Measurements from ENCODE around the gene NAV1.

DNA sequence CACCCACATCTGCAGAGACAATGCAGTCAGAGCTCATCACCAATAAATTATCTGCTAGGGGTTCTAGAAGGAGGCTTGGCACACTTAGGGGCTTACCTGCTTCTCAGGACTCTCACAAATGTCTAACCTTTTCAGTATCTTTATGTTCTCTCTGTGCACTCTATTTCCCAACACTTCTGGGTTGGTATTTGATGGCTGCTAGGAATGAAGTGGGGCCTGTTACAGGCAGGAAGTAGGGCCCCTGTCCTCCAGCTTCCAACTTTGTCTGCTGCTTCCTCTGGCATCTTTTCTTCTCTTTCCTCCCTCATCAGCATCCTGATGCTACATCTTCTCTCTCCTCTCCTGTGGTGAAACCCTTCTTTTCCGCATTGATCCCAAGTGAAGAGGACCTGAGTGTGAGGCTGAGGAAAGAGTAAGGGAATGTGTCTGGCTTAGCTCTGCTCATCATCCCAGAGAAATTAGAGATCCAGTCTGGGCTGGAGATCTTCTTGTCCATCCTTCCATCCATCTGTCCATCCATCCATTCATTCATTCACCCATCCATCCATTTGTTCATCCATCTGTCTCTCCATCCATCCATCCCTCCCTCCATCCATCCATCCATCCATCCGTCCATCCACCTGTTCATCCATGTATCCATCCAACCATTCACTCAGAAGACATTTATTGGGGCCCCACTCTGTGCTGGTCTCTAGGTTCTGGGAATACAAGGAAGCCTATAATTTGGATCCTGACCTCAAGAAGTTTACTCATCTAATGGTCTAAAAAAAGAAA is 29.1 kb upstream of the NAV1 start:
- TF ChIP-seq EZH2 (IDR thresholded peaks at IDR 0.05; ENCODE audit: low read depth) = no peak
- TF ChIP-seq, protein P1, sequence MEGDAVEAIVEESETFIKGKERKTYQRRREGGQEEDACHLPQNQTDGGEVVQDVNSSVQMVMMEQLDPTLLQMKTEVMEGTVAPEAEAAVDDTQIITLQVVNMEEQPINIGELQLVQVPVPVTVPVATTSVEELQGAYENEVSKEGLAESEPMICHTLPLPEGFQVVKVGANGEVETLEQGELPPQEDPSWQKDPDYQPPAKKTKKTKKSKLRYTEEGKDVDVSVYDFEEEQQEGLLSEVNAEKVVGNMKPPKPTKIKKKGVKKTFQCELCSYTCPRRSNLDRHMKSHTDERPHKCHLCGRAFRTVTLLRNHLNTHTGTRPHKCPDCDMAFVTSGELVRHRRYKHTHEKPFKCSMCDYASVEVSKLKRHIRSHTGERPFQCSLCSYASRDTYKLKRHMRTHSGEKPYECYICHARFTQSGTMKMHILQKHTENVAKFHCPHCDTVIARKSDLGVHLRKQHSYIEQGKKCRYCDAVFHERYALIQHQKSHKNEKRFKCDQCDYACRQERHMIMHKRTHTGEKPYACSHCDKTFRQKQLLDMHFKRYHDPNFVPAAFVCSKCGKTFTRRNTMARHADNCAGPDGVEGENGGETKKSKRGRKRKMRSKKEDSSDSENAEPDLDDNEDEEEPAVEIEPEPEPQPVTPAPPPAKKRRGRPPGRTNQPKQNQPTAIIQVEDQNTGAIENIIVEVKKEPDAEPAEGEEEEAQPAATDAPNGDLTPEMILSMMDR (conservative IDR thresholded peaks at IDR 0.05) = no peak
